Stomach (tissue), 4 donors: ENCODE data around the gene WDR19.

Experiments
- CTCF ChIP-seq, 7 experiments: fragments of 450-650 bp in 4 of 7; fragments of 200-600 bp in 3 of 7; sonication (generic) in 3 of 7; IDR thresholded peaks; one replicate each; pipeline ENCODE4 v1.5.1; 2016 to 2019; ENCODE audit warnings: antibody characterized with exemption in 7 of 7, control low read depth in 2 of 7, mild to moderate bottlenecking in 1 of 7
- POLR2AphosphoS5 ChIP-seq, 3 donors: sonication (generic); formaldehyde crosslinking; IDR thresholded peaks; one replicate each; pipeline ENCODE4 v1.6.1; 2016; ENCODE audit warnings: antibody characterized with exemption in 3 of 3

DNA sequence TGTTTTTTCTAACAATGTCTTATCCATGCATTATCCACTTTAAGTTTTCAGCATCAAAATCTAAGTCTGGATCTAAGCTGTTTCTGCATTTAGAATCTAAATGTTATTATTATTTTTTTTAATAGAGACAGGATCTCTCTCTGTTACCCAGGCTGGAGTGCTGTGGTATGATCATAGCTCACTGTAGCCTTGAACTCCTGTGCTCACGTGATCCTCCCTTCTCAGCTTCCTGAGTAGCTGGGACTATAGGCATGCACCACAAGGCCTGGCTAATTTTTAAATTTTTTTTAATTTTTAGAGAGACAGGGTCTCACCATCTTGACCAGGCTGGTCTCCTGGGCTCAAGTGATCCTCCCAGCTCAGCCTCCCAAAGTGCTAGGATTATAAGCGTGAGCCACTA, 52.7 kb downstream of the WDR19 start:
- TF ChIP-seq CTCF (IDR thresholded peaks at IDR 0.05) (no peak), POLR2AphosphoS5 (IDR thresholded peaks at IDR 0.05) (no peak)
